NOMO-1 (cell line): ENCODE results near the gene TEF.
"Not testable (repeated sequence)": the region's sequence is repeated elsewhere in the genome, so short reads cannot be mapped to it uniquely, and the experiment has no call there.

ENCODE experiments used
- DNase-seq, 2 experiments: peaks; one replicate each; lab custom pipeline; 2025; ENCODE audit not compliant: unreplicated experiment in 2 of 2; lab: John Stamatoyannopoulos, UW

Gene TEF

GRCh38 chr22:41415554-41415953 is 33.8 kb downstream of the TEF start:
- DNase-seq: no peak

- DNase-seq: no peak
These were observed 36.1 kb downstream of the TEF start for GRCh38 chr22:41417622-41418390.

GRCh38 chr22:41418717-41419116 is 37.0 kb downstream of the TEF start:
- DNase-seq: no peak

- no peak for DNase-seq
These were observed 44.1 kb downstream of the TEF start for GRCh38 chr22:41425660-41426365.

GRCh38 chr22:41429232-41429950 is 47.6 kb downstream of the TEF start:
- DNase-seq: no peak

GRCh38 chr22:41429951-41430332 is 48.2 kb downstream of the TEF start:
- DNase-seq: no peak

- no peak for DNase-seq
These were observed 49.9 kb downstream of the TEF start for GRCh38 chr22:41431656-41432055.

- not testable (repeated sequence) for DNase-seq
These were observed 51.7 kb downstream of the TEF start for GRCh38 chr22:41433480-41433879.

- not testable (repeated sequence) for DNase-seq
These were observed 52.7 kb downstream of the TEF start for GRCh38 chr22:41434361-41435003.

GRCh38 chr22:41435560-41435959 is 53.8 kb downstream of the TEF start:
- DNase-seq: no peak

- no peak for DNase-seq
These were observed 54.8 kb downstream of the TEF start for GRCh38 chr22:41436322-41437113.

- no peak for DNase-seq
These were observed 55.5 kb downstream of the TEF start for GRCh38 chr22:41437198-41437597.

- not testable (repeated sequence) for DNase-seq
These were observed 58.8 kb downstream of the TEF start for GRCh38 chr22:41440511-41440910.

GRCh38 chr22:41442240-41442792 is 60.6 kb downstream of the TEF start:
- DNase-seq: no peak

GRCh38 chr22:41444360-41445128 is 62.8 kb downstream of the TEF start:
- DNase-seq: peak; percentile 88 to 90

GRCh38 chr22:41445129-41446056 is 63.7 kb downstream of the TEF start:
- no peak for DNase-seq

GRCh38 chr22:41446057-41446501 is 64.3 kb downstream of the TEF start:
- DNase-seq: no peak
